Measurements from ENCODE around the gene EPM2A. TPM values are rescaled to one million over a fixed set of nuclear protein-coding genes. Genes with fewer than 3 reads are reported as not detected.

Gene EPM2A
- total RNA-seq, 1 experiment from 2014 or later, result 2.5 TPM

- intact Hi-C loops (cut with micrococcal nuclease; ENCODE audit: unreplicated experiment), result no loop called here
- CTCF ChIA-PET, result no interaction called here
- Mint-ChIP-seq H3K36me3 (ENCODE audit: insufficient read depth, unreplicated experiment) (no peaks in the 10 kb centered on the region), H3K4me3 (ENCODE audit: low read depth, unreplicated experiment) (no peak overlapping the region), H3K4me1 (ENCODE audit: low read depth, unreplicated experiment) (no peaks in the 10 kb centered on the region), H3K9me3 (ENCODE audit: low read depth, unreplicated experiment) (no peaks in the 10 kb centered on the region), H3K27me3 (ENCODE audit: unreplicated experiment) (no peaks in the 10 kb centered on the region), H3K27ac (ENCODE audit: unreplicated experiment) (no peak overlapping the region)
- no peak for DNase-seq
- no TSS peak for BruUV-seq (replicated peaks)
- TF ChIP-seq CTCF (IDR thresholded peaks at IDR 0.05; ENCODE audit: unreplicated experiment), result no peak
Measured at GRCh38 chr6:145627451-145627850, 107.9 kb downstream of the EPM2A start.

- no TSS peak for BruUV-seq (replicated peaks)
- Mint-ChIP-seq H3K4me1 (ENCODE audit: low read depth, unreplicated experiment) (no peaks in the 10 kb centered on the region), H3K27ac (ENCODE audit: unreplicated experiment) (no peak overlapping the region), H3K36me3 (ENCODE audit: insufficient read depth, unreplicated experiment) (no peaks in the 10 kb centered on the region), H3K4me3 (ENCODE audit: low read depth, unreplicated experiment) (no peak overlapping the region), H3K27me3 (ENCODE audit: unreplicated experiment) (no peaks in the 10 kb centered on the region), H3K9me3 (ENCODE audit: low read depth, unreplicated experiment) (no peaks in the 10 kb centered on the region)
- CTCF ChIA-PET, result no interaction called here
- DNase-seq, result no peak
- no peak for TF ChIP-seq CTCF (IDR thresholded peaks at IDR 0.05; ENCODE audit: unreplicated experiment)
- intact Hi-C loops (cut with micrococcal nuclease; ENCODE audit: unreplicated experiment), result no loop called here
Measured at GRCh38 chr6:145626857-145627256, 108.5 kb downstream of the EPM2A start.

GRCh38 chr6:145623231-145623630, 112.1 kb downstream of the EPM2A start:
- no TSS peak for BruUV-seq (replicated peaks)
- no peak for DNase-seq
- intact Hi-C loops (cut with micrococcal nuclease; ENCODE audit: unreplicated experiment), result no loop called here
- Mint-ChIP-seq H3K27ac (ENCODE audit: unreplicated experiment) (no peak overlapping the region), H3K36me3 (ENCODE audit: insufficient read depth, unreplicated experiment) (no peaks in the 10 kb centered on the region), H3K4me1 (ENCODE audit: low read depth, unreplicated experiment) (no peaks in the 10 kb centered on the region), H3K4me3 (ENCODE audit: low read depth, unreplicated experiment) (no peak overlapping the region), H3K27me3 (ENCODE audit: unreplicated experiment) (no peaks in the 10 kb centered on the region), H3K9me3 (ENCODE audit: low read depth, unreplicated experiment) (peaks cover 3% of the 10 kb centered on the region)
- CTCF ChIA-PET, result no interaction called here
- TF ChIP-seq CTCF (IDR thresholded peaks at IDR 0.05; ENCODE audit: unreplicated experiment), result no peak

- Mint-ChIP-seq H3K9me3 (ENCODE audit: low read depth, unreplicated experiment) (peaks cover 6% of the 10 kb centered on the region), H3K4me3 (ENCODE audit: low read depth, unreplicated experiment) (no peak overlapping the region), H3K27me3 (ENCODE audit: unreplicated experiment) (no peaks in the 10 kb centered on the region), H3K36me3 (ENCODE audit: insufficient read depth, unreplicated experiment) (no peaks in the 10 kb centered on the region), H3K4me1 (ENCODE audit: low read depth, unreplicated experiment) (no peaks in the 10 kb centered on the region), H3K27ac (ENCODE audit: unreplicated experiment) (no peak overlapping the region)
- intact Hi-C loops (cut with micrococcal nuclease; ENCODE audit: unreplicated experiment), result no loop called here
- CTCF ChIA-PET, result no interaction called here
- no TSS peak for BruUV-seq (replicated peaks)
- TF ChIP-seq CTCF (IDR thresholded peaks at IDR 0.05; ENCODE audit: unreplicated experiment), result no peak
- no peak for DNase-seq
Measured at GRCh38 chr6:145621776-145622175, 113.5 kb downstream of the EPM2A start.

- no TSS peak for BruUV-seq (replicated peaks)
- Mint-ChIP-seq H3K27ac (ENCODE audit: unreplicated experiment) (no peak overlapping the region), H3K4me3 (ENCODE audit: low read depth, unreplicated experiment) (no peak overlapping the region), H3K36me3 (ENCODE audit: insufficient read depth, unreplicated experiment) (no peaks in the 10 kb centered on the region), H3K4me1 (ENCODE audit: low read depth, unreplicated experiment) (no peaks in the 10 kb centered on the region), H3K27me3 (ENCODE audit: unreplicated experiment) (no peaks in the 10 kb centered on the region), H3K9me3 (ENCODE audit: low read depth, unreplicated experiment) (peaks cover 6% of the 10 kb centered on the region)
- no peak for DNase-seq
- intact Hi-C loops (cut with micrococcal nuclease; ENCODE audit: unreplicated experiment), result no loop called here
- CTCF ChIA-PET, result no interaction called here
- no peak for TF ChIP-seq CTCF (IDR thresholded peaks at IDR 0.05; ENCODE audit: unreplicated experiment)
Measured at GRCh38 chr6:145620088-145620487, 115.2 kb downstream of the EPM2A start.
